ENCODE results near the gene LAMA5.

The LAMA5 gene

GRCh38 chr20:62315773-62316172, 51.3 kb downstream of the LAMA5 start:
- no peak for DNase-seq (ENCODE audit: low spot score)
- H3K9me3 Mint-ChIP-seq: no peaks in the 10 kb centered on the region
- no peak overlapping the region for H3K27ac Mint-ChIP-seq
- H3K4me1 Mint-ChIP-seq (ENCODE audit: low read depth): no peaks in the 10 kb centered on the region
- no peaks in the 10 kb centered on the region for H3K36me3 Mint-ChIP-seq (ENCODE audit: low read depth)
- H3K27me3 Mint-ChIP-seq (ENCODE audit: low read depth): no peaks in the 10 kb centered on the region
- no peak overlapping the region for H3K4me3 Mint-ChIP-seq

GRCh38 chr20:62314711-62315302, 52.3 kb downstream of the LAMA5 start:
- Mint-ChIP-seq H3K4me1 (ENCODE audit: low read depth) (no peaks in the 10 kb centered on the region), H3K36me3 (ENCODE audit: low read depth) (no peaks in the 10 kb centered on the region), H3K27ac (no peak overlapping the region), H3K27me3 (ENCODE audit: low read depth) (no peaks in the 10 kb centered on the region), H3K4me3 (no peak overlapping the region), H3K9me3 (no peaks in the 10 kb centered on the region)
- DNase-seq (ENCODE audit: low spot score): no peak

- no peak for DNase-seq (ENCODE audit: low spot score)
- H3K27me3 Mint-ChIP-seq (ENCODE audit: low read depth): no peaks in the 10 kb centered on the region
- H3K27ac Mint-ChIP-seq: no peak overlapping the region
- no peaks in the 10 kb centered on the region for H3K36me3 Mint-ChIP-seq (ENCODE audit: low read depth)
- no peaks in the 10 kb centered on the region for H3K4me1 Mint-ChIP-seq (ENCODE audit: low read depth)
- no peaks in the 10 kb centered on the region for H3K9me3 Mint-ChIP-seq
- H3K4me3 Mint-ChIP-seq: no peak overlapping the region
These were observed 52.8 kb downstream of the LAMA5 start for GRCh38 chr20:62314339-62314638.

GRCh38 chr20:62313460-62314338, 53.4 kb downstream of the LAMA5 start:
- H3K27me3 Mint-ChIP-seq (ENCODE audit: low read depth): no peaks in the 10 kb centered on the region
- no peaks in the 10 kb centered on the region for H3K9me3 Mint-ChIP-seq
- no peaks in the 10 kb centered on the region for H3K4me1 Mint-ChIP-seq (ENCODE audit: low read depth)
- H3K4me3 Mint-ChIP-seq: no peak overlapping the region
- H3K27ac Mint-ChIP-seq: no peak overlapping the region
- peaks cover 3% of the 10 kb centered on the region for H3K36me3 Mint-ChIP-seq (ENCODE audit: low read depth)
- no peak for DNase-seq (ENCODE audit: low spot score)

- H3K36me3 Mint-ChIP-seq (ENCODE audit: low read depth): peaks cover 7% of the 10 kb centered on the region
These were observed 54.1 kb downstream of the LAMA5 start for GRCh38 chr20:62313021-62313420.

GRCh38 chr20:62312662-62312977, 54.5 kb downstream of the LAMA5 start:
- H3K9me3 Mint-ChIP-seq: no peaks in the 10 kb centered on the region
- H3K27me3 Mint-ChIP-seq (ENCODE audit: low read depth): no peaks in the 10 kb centered on the region
- H3K4me1 Mint-ChIP-seq (ENCODE audit: low read depth): no peaks in the 10 kb centered on the region
- H3K27ac Mint-ChIP-seq: no peak overlapping the region
- peaks cover 7% of the 10 kb centered on the region for H3K36me3 Mint-ChIP-seq (ENCODE audit: low read depth)
- no peak overlapping the region for H3K4me3 Mint-ChIP-seq
- no peak for DNase-seq (ENCODE audit: low spot score)

More at GRCh38 chr20:62313021-62313420, 54.1 kb downstream of the LAMA5 start:
- Mint-ChIP-seq H3K27me3 (ENCODE audit: low read depth) (no peaks in the 10 kb centered on the region), H3K4me3 (no peak overlapping the region), H3K4me1 (ENCODE audit: low read depth) (no peaks in the 10 kb centered on the region), H3K9me3 (no peaks in the 10 kb centered on the region), H3K27ac (no peak overlapping the region)
- no peak for DNase-seq (ENCODE audit: low spot score)

- Mint-ChIP-seq H3K36me3 (ENCODE audit: low read depth) (peaks cover 7% of the 10 kb centered on the region), H3K9me3 (no peaks in the 10 kb centered on the region), H3K27me3 (ENCODE audit: low read depth) (no peaks in the 10 kb centered on the region), H3K27ac (no peak overlapping the region), H3K4me1 (ENCODE audit: low read depth) (no peaks in the 10 kb centered on the region), H3K4me3 (no peak overlapping the region)
- no peak for DNase-seq (ENCODE audit: low spot score)
These were observed 55.1 kb downstream of the LAMA5 start for GRCh38 chr20:62311832-62312661.

- no peaks in the 10 kb centered on the region for H3K4me1 Mint-ChIP-seq (ENCODE audit: low read depth)
- H3K27me3 Mint-ChIP-seq (ENCODE audit: low read depth): no peaks in the 10 kb centered on the region
- peaks cover 7% of the 10 kb centered on the region for H3K36me3 Mint-ChIP-seq (ENCODE audit: low read depth)
- DNase-seq (ENCODE audit: low spot score): no peak
- no peaks in the 10 kb centered on the region for H3K9me3 Mint-ChIP-seq
- no peak overlapping the region for H3K27ac Mint-ChIP-seq
- H3K4me3 Mint-ChIP-seq: no peak overlapping the region
These were observed 56.0 kb downstream of the LAMA5 start for GRCh38 chr20:62311150-62311549.

- Mint-ChIP-seq H3K36me3 (ENCODE audit: low read depth) (peaks cover 7% of the 10 kb centered on the region), H3K27ac (no peak overlapping the region), H3K9me3 (no peaks in the 10 kb centered on the region), H3K27me3 (ENCODE audit: low read depth) (no peaks in the 10 kb centered on the region), H3K4me1 (ENCODE audit: low read depth) (no peaks in the 10 kb centered on the region), H3K4me3 (no peak overlapping the region)
- DNase-seq (ENCODE audit: low spot score): no peak
These were observed 56.4 kb downstream of the LAMA5 start for GRCh38 chr20:62310757-62311121.

GRCh38 chr20:62309947-62310756, 57.0 kb downstream of the LAMA5 start:
- Mint-ChIP-seq H3K4me1 (ENCODE audit: low read depth) (peaks cover 3% of the 10 kb centered on the region), H3K36me3 (ENCODE audit: low read depth) (peaks cover 11% of the 10 kb centered on the region), H3K9me3 (no peaks in the 10 kb centered on the region), H3K27ac (no peak overlapping the region), H3K27me3 (ENCODE audit: low read depth) (no peaks in the 10 kb centered on the region), H3K4me3 (no peak overlapping the region)
- no peak for DNase-seq (ENCODE audit: low spot score)

GRCh38 chr20:62309198-62309944, 57.7 kb downstream of the LAMA5 start:
- Mint-ChIP-seq H3K27me3 (ENCODE audit: low read depth) (no peaks in the 10 kb centered on the region), H3K4me1 (ENCODE audit: low read depth) (peaks cover 3% of the 10 kb centered on the region), H3K36me3 (ENCODE audit: low read depth) (peaks cover 13% of the 10 kb centered on the region), H3K27ac (no peak overlapping the region), H3K9me3 (no peaks in the 10 kb centered on the region), H3K4me3 (no peak overlapping the region)
- DNase-seq (ENCODE audit: low spot score): no peak

GRCh38 chr20:62308102-62308822, 58.9 kb downstream of the LAMA5 start:
- H3K9me3 Mint-ChIP-seq: no peaks in the 10 kb centered on the region
- no peak overlapping the region for H3K27ac Mint-ChIP-seq
- no peak overlapping the region for H3K4me3 Mint-ChIP-seq
- H3K27me3 Mint-ChIP-seq (ENCODE audit: low read depth): no peaks in the 10 kb centered on the region
- peaks cover 7% of the 10 kb centered on the region for H3K4me1 Mint-ChIP-seq (ENCODE audit: low read depth)
- no peak for DNase-seq (ENCODE audit: low spot score)
- H3K36me3 Mint-ChIP-seq (ENCODE audit: low read depth): peaks cover 19% of the 10 kb centered on the region

Measured in T-helper 2 cell treated with Interferon-gamma antibody and Interleukin-4, amounts not matched to agents 5 μg/mL and 100 μg/mL, for 36 hours (primary cell).